Measurements from ENCODE around the gene EXOC2. TPM values are rescaled to one million over a fixed set of nuclear protein-coding genes. Genes with fewer than 3 reads are reported as not detected.
A peak's percentile ranks its signal among the peaks of the same experiment; 100 is the strongest.

EXOC2 gene
- total and polyA plus RNA-seq, 5 experiments from 2014 or later, result 28.6 to 40.3 (median 36.7) TPM

DNA sequence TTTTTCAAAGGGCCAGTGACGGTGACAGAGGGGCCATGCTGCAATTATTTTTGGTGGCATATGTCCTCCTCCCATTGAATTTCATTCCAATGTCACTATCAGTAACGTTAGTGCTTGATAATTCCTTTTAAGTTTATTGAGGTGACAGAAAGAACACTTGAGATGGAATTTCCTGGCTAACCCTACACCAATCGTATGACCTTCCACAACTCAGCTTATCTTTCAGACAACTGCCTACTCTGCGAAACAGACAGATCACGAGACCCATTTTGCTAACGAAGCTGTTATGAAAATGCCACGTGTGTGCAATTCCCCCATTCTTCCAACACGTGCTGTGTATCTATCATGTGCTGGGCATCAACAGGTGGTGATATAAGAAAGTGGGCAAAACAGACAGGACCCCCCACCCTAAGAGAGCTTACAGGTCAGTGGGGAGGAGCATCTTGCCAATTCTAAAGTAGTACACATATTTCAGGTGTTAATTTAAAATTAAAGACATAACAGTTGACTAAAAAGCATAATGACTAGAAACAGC lies 188.4 kb downstream of the EXOC2 start:
- no peak for ATAC-seq
- H3K9me3 Mint-ChIP-seq, result no peaks in the 10 kb centered on the region
- DNase-seq, result no peak
- POLR2A ChIA-PET, result interaction anchor here (1.3 kb wide), 1 partner anchor 14 kb away, joined by 3 read pairs; no protein-coding TSS in a partner anchor
- no peak overlapping the region for H3K27ac Mint-ChIP-seq
- peaks cover 0 to 20% (median 10%) of the 10 kb centered on the region in 3 donors for H3K36me3 Mint-ChIP-seq
- no peaks in the 10 kb centered on the region for H3K27me3 Mint-ChIP-seq
- no peak overlapping the region for H3K4me3 Mint-ChIP-seq
- H3K4me1 Mint-ChIP-seq, result peaks cover 33 to 64% (median 59%) of the 10 kb centered on the region in 4 donors

DNA sequence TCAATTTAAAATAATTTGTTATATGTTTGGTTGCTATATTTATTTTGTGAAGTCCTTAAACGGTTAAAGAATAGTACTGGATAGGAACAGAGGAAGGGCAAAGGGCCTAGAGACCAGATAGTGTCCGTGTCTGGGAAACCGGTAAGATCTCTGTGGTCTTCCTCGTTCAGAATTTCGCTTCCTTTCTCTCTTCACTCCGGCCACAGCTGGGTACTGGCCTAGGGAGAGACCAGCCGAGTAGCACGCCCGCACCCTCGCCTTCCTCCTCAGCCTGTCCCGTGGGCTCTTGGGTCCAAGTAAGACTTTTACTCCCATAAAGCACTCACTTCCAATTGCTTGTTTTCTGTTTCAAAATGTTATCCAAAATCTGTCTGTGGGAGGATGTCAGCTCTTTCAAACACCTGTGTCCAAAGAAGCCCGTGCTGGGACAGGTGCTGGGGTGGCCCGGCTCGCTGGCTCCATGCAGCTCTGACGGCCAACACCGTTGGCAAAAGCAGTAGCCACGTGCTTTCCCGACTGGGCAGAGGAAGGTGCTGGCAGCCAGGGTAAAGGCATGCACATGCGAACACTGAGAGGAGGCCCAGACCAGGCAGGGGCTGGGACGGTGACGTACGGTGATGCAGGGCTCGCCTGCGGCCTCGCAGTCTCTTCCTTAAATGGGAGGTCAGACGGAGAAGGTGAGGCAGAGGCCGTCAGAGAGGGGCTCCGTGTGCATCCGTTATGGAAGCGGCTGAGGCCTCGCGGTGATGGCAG lies 189.2 kb downstream of the EXOC2 start:
- no peak for DNase-seq
- Mint-ChIP-seq H3K4me3 (no peak overlapping the region), H3K36me3 (peaks cover 0 to 20% (median 10%) of the 10 kb centered on the region in 3 donors), H3K9me3 (no peaks in the 10 kb centered on the region), H3K27me3 (no peaks in the 10 kb centered on the region), H3K4me1 (peaks cover 32 to 65% (median 59%) of the 10 kb centered on the region in 4 donors), H3K27ac (peak overlapping the region in 3 of 10 donors; percentile 12 to 76 (median 62))
- no peak for ATAC-seq
- POLR2A ChIA-PET, result interaction anchor here (1.3 kb wide), 1 partner anchor 13 kb away, joined by 3 read pairs; no protein-coding TSS in a partner anchor

DNA sequence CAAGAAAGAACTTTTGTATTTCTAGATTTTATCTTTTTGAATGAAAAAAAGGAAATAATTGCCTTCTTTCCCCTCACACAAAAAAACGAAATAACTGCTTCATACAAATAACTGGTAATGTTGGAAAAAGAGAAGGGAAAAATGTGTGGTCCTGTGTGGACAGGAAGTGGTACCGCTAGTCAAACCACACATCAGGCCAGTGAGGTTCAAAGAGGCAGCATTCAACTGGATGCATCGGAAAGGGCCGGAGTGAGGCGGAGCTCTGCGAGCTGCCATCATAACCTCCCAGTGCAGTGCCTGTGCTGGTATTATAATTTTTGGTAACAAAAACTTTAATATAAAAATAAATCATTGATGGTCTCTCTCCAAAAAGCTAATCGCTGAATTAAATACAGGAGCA lies 190.2 kb downstream of the EXOC2 start:
- H3K27me3 Mint-ChIP-seq, result no peaks in the 10 kb centered on the region
- no peak for DNase-seq
- H3K27ac Mint-ChIP-seq, result peak overlapping the region in 8 of 10 donors; percentile 10 to 77 (median 46)
- POLR2A ChIA-PET, result interaction anchor here (1.2 kb wide), 1 partner anchor 9 kb away, joined by 4 read pairs; no protein-coding TSS in a partner anchor
- H3K9me3 Mint-ChIP-seq, result no peaks in the 10 kb centered on the region
- peak overlapping the region in 4 of 10 donors; percentile 13 to 81 (median 43) for H3K4me3 Mint-ChIP-seq
- peaks cover 29 to 65% (median 57%) of the 10 kb centered on the region in 4 donors for H3K4me1 Mint-ChIP-seq
- peaks cover 0 to 20% (median 7%) of the 10 kb centered on the region in 3 donors for H3K36me3 Mint-ChIP-seq
- ATAC-seq, result no peak

DNA sequence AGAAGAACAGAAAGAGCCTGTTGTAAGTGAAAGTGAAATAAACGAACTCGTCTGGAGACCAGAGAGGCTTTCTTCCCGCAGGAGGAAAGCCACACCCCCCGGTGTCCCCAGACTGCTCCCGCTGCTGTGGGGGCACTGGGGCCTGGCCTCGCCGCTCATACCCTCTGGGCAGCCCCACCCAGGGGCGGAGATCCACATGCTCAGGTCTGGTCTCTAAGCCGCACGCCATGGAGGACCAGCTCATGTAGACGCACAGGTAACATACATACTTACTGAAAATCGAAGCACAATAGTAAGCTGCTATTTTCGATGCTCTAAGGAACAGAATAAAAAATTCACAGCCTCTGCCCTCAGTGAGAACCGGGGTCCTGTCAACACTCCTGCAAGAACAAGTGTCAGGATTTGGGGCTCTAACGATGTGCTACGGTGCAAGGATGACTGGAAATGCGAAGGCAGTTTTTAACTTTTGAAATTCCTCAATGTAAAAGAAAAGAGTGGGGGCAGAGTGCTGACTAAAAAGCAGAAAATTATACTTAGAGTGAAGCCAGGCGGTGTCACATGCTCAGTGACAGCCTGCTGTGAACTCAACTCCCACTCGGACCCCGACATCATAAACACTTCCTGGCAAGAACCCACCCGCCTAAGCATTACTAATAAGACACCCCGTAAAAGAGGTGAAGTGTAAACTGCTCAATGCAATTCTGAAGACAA lies 190.9 kb downstream of the EXOC2 start:
- Mint-ChIP-seq H3K4me3 (peak overlapping the region; percentile 73 to 95 (median 80)), H3K36me3 (peaks cover 0 to 22% (median 11%) of the 10 kb centered on the region in 3 donors), H3K9me3 (no peaks in the 10 kb centered on the region), H3K4me1 (peaks cover 26 to 59% (median 51%) of the 10 kb centered on the region in 4 donors), H3K27ac (peak overlapping the region; percentile 10 to 87 (median 74)), H3K27me3 (no peaks in the 10 kb centered on the region)
- DNase-seq, result peak in 2 of 10 donors; percentile 24 to 61
- ATAC-seq, result peak; percentile 22 to 46
- POLR2A ChIA-PET, result interaction anchor here (1.2 kb wide), 1 partner anchor 10 kb away, joined by 4 read pairs; no protein-coding TSS in a partner anchor

DNA sequence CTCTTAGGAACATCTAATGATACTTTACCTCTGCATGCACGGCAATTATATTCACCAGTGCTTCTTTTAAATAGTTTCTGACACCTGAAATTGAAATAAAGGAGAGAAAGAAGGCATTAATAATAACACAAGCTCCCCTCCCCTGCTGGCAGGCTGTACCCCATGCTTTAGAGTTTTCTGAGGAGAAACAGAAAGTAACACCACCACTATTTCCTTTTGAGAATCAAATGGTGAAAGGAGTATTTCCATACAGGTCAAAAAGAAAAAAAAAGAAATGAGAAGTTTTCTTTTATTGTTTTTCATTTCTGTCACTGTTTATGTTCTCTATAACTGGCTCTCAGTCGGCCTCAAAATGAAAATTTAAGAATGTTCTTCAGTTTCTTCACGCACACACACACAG lies 193.3 kb downstream of the EXOC2 start:
- POLR2A ChIA-PET, result interaction anchor here (0.6 to 2.6 kb wide), 2 partner anchors 10 to 54 kb away, joined by 3 to 11 read pairs; no protein-coding TSS in a partner anchor
- DNase-seq (no peak), ATAC-seq (peak; percentile 52 to 64)
- H3K36me3 Mint-ChIP-seq, result peaks cover 7 to 29% (median 29%) of the 10 kb centered on the region in 3 donors
- H3K27me3 Mint-ChIP-seq, result no peaks in the 10 kb centered on the region
- peak overlapping the region; percentile 10 to 90 (median 75) for H3K27ac Mint-ChIP-seq
- H3K4me3 Mint-ChIP-seq, result peak overlapping the region; percentile 45 to 80 (median 68)
- peaks cover 19 to 52% (median 40%) of the 10 kb centered on the region in 4 donors for H3K4me1 Mint-ChIP-seq
- H3K9me3 Mint-ChIP-seq, result no peaks in the 10 kb centered on the region

DNA sequence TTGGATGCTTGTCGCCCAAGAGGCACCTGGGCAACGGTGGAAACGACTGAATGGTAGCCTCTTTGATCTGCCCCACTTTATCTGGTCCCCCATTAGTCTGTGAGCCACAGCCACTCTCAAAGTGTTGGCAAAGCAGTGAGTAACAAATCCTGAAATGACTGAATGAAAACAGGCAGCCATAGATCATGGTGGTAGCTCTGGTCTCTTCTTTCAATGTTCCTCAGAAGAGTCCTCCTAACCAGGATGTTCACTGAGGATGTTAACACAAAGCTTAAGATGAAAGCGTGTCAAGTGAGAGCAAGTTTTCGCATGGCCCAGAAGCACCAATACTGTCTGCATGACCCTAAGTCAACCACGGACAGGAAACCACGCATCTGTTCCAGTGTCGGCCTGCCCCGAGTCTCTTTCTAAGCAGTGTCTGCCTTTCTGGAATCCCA lies 194.1 kb downstream of the EXOC2 start:
- peak in 1 of 10 donors; percentile 22 for DNase-seq
- Mint-ChIP-seq H3K4me3 (peak overlapping the region; percentile 45 to 80 (median 61)), H3K9me3 (no peaks in the 10 kb centered on the region), H3K36me3 (peaks cover 7 to 23% (median 20%) of the 10 kb centered on the region in 3 donors), H3K27me3 (no peaks in the 10 kb centered on the region), H3K27ac (peak overlapping the region in 8 of 10 donors; percentile 68 to 90 (median 83)), H3K4me1 (peaks cover 23 to 60% (median 48%) of the 10 kb centered on the region in 4 donors)
- peak; percentile 61 to 73 for ATAC-seq
- POLR2A ChIA-PET, result interaction anchor here (1.0 to 2.6 kb wide), 2 partner anchors 9 to 24 kb away, joined by 3 to 11 read pairs; no protein-coding TSS in a partner anchor

DNA sequence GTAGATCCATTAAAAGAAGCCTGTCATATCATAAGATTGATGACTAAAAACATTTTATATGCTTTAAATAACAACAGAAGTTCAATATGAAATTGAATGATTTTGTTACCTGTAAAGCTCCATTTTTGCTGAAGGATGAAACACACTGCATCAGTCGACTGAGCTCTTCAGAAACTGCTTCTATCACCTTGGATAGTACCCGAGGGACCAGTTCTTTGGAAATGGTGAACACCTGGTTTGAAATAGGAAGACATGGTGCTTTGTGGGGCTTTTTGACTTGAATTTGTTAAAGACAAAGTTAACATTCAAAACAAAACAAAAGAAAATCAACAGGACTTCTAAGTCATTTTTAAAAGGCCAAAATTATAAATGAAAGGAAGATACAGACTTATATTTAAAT lies 195.7 kb downstream of the EXOC2 start:
- peaks cover 7 to 22% (median 18%) of the 10 kb centered on the region in 3 donors for H3K36me3 Mint-ChIP-seq
- DNase-seq (no peak), ATAC-seq (no peak)
- peaks cover 0 to 2% (median 0%) of the 10 kb centered on the region in 9 donors for H3K9me3 Mint-ChIP-seq
- peak overlapping the region in 1 of 10 donors; percentile 27 for H3K27ac Mint-ChIP-seq
- no peaks in the 10 kb centered on the region for H3K27me3 Mint-ChIP-seq
- H3K4me3 Mint-ChIP-seq, result no peak overlapping the region
- POLR2A ChIA-PET, result no interaction called here
- peaks cover 29 to 69% (median 58%) of the 10 kb centered on the region in 4 donors for H3K4me1 Mint-ChIP-seq

DNA sequence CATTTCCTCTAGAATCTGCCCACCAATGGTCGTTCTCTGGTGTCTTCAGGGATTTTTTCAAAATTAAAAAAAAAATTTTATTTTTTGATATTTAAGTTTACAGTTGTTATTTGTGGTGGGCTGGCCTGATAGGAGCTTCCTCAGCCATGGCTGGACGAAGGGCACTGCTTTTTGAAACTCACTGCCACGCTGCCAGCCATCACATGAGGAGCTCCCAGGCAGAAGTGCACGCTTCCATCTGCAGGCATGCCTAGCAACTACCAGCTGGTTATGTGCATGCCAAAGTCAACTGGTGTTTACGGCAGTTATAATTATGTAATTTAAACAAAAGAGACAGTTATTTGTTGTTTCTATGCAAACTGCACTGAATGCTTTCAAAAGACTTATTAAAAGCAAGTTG lies 196.3 kb downstream of the EXOC2 start:
- H3K4me1 Mint-ChIP-seq, result peaks cover 31 to 69% (median 58%) of the 10 kb centered on the region in 4 donors
- no peak overlapping the region for H3K27ac Mint-ChIP-seq
- ATAC-seq (no peak), DNase-seq (no peak)
- no peak overlapping the region for H3K4me3 Mint-ChIP-seq
- POLR2A ChIA-PET, result no interaction called here
- H3K9me3 Mint-ChIP-seq, result peaks cover 0 to 6% (median 0%) of the 10 kb centered on the region in 9 donors
- peaks cover 7 to 22% (median 18%) of the 10 kb centered on the region in 3 donors for H3K36me3 Mint-ChIP-seq
- no peaks in the 10 kb centered on the region for H3K27me3 Mint-ChIP-seq

DNA sequence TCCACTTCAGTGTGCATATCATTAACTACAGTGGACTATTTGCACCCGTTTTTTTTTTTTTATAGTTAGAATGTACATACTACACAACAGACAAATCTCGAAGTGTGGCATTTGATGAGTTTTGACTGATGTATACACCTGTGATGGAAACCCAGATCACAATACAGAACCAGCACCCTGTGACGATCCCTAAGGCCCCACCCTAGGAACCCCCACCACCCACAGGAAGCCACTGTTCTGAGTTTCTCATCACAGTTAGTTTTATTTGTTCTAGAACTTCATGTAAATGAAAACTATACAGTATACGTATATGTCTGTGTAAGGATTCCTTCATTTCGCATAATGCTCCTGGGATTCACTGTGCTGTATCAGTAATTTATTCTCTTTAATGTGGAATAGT lies 198.5 kb downstream of the EXOC2 start:
- Mint-ChIP-seq H3K4me3 (peak overlapping the region in 4 of 10 donors; percentile 5 to 38 (median 29)), H3K4me1 (peaks cover 36 to 78% (median 70%) of the 10 kb centered on the region in 4 donors), H3K9me3 (peaks cover 0 to 6% (median 0%) of the 10 kb centered on the region in 9 donors), H3K27ac (peak overlapping the region in 7 of 10 donors; percentile 33 to 86 (median 70)), H3K27me3 (no peaks in the 10 kb centered on the region), H3K36me3 (peaks cover 7 to 22% (median 18%) of the 10 kb centered on the region in 3 donors)
- POLR2A ChIA-PET, result no interaction called here
- DNase-seq (no peak), ATAC-seq (no peak)

DNA sequence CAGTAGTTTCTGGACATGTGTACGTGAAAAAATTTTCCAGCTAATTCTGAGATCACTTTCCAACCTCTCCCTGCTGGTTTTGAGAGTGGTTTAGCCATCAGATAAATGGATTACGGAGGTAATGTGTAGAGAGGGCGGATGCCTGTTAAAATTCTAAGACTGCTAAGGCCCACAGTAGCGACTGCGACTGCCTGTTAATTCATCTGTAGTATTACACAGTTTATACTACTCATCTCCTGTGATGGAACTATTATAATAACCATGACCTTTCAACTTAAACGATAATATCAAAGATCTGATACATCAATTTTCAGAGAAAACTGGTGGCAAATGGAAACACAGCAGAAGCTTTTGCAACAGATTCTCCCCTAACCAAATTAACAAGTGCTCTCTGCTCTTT lies 199.1 kb downstream of the EXOC2 start:
- Mint-ChIP-seq H3K27me3 (no peaks in the 10 kb centered on the region), H3K36me3 (peaks cover 7 to 22% (median 18%) of the 10 kb centered on the region in 3 donors), H3K4me1 (peaks cover 40 to 78% (median 70%) of the 10 kb centered on the region in 4 donors), H3K27ac (peak overlapping the region in 9 of 10 donors; percentile 4 to 86 (median 60)), H3K4me3 (peak overlapping the region in 3 of 10 donors; percentile 14 to 34 (median 24)), H3K9me3 (peaks cover 0 to 6% (median 0%) of the 10 kb centered on the region in 9 donors)
- ATAC-seq (no peak), DNase-seq (no peak)
- POLR2A ChIA-PET, result no interaction called here

DNA sequence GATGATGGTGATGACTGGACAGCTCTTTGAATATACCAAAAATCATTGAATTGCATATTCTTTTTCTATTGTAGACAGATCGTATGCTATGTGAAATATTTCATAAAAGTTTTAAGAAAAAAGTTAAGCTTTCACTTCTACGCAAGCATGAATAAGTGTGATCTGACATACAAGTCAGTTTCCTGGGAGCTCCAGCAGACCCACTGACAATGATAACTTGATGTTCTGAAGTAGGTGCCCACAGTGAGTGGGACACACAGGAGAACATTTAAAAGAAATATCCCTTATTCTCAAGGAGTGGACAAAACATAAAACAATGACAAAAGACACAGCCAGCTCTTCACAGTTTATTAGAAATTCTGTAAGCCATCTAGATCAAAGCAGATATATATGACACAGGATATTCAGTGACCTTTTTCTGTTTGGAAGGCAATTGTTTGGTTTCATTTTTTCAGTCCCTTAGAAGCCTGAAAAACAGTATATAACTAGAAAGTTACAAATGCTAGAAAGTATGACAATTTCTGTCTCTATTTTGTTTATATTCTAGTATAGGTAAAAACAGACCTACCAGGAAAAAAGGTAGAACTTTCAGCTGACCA lies 200.0 kb downstream of the EXOC2 start:
- no peak for ATAC-seq
- DNase-seq, result no peak
- Mint-ChIP-seq H3K36me3 (peaks cover 7 to 26% (median 18%) of the 10 kb centered on the region in 3 donors), H3K27me3 (no peaks in the 10 kb centered on the region), H3K4me1 (peaks cover 38 to 77% (median 69%) of the 10 kb centered on the region in 4 donors), H3K4me3 (peak overlapping the region in 9 of 10 donors; percentile 14 to 64 (median 44)), H3K9me3 (peaks cover 0 to 6% (median 0%) of the 10 kb centered on the region in 9 donors), H3K27ac (peak overlapping the region in 9 of 10 donors; percentile 8 to 86 (median 77))
- POLR2A ChIA-PET, result interaction anchor here (0.8 kb wide), 1 partner anchor 18 kb away, joined by 4 read pairs; no protein-coding TSS in a partner anchor
